GM12891 (cell line): ENCODE data around the gene NDUFB7.
A peak's percentile ranks its signal among the peaks of the same experiment; 100 is the strongest.
"Not testable (repeated sequence)": the region's sequence is repeated elsewhere in the genome, so short reads cannot be mapped to it uniquely, and the experiment has no call there.

Experiments used
- DNase-seq: peaks from one replicate; pipeline ENCODE4 v3.0.0; 2011; ENCODE audit warnings: low spot score; ENCODE audit not compliant: insufficient read length
- FAIRE-seq: peaks from 2 replicates; lab custom pipeline; 2011; peaks lifted over from hg19 to GRCh38; lab: Jason Lieb, UNC
- PAX5 ChIP-seq: IDR thresholded peaks from 2 replicates; pipeline ENCODE4 v1.6.1; 2011; ENCODE audit warnings: low read length, moderate library complexity, mild to moderate bottlenecking; ENCODE audit not compliant: insufficient read depth, severe bottlenecking
- POLR2A ChIP-seq: IDR thresholded peaks from 2 replicates; pipeline ENCODE4 v1.6.1; 2011; ENCODE audit warnings: low read depth, low read length, control low read depth
- POLR2AphosphoS5 ChIP-seq: IDR thresholded peaks from 2 replicates; pipeline ENCODE4 v1.6.1; 2011; ENCODE audit warnings: low read depth, low read length, control low read depth
- POU2F2 ChIP-seq: IDR thresholded peaks from 2 replicates; pipeline ENCODE4 v1.6.1; 2011; ENCODE audit warnings: low read depth, mild to moderate bottlenecking, control low read depth, low read length, moderate library complexity
- SPI1 ChIP-seq: IDR thresholded peaks from 2 replicates; pipeline ENCODE4 v1.6.1; 2011; ENCODE audit warnings: low read depth, low read length, control low read depth
- TAF1 ChIP-seq: IDR thresholded peaks from 2 replicates; pipeline ENCODE4 v1.6.1; 2011; ENCODE audit warnings: low read depth, low read length, control low read depth

The NDUFB7 gene

GRCh38 chr19:14603990-14604387, 32.1 kb upstream of the NDUFB7 start:
- TF ChIP-seq SPI1 (peak; percentile 92), PAX5 (peak; percentile 95), POLR2A (peak; percentile 63), POLR2AphosphoS5 (peak; percentile 70; the same call in 1 of the 2 replicates), TAF1 (no peak), POU2F2 (peak; percentile 67; the same call in 1 of the 2 replicates)
- FAIRE-seq (peak; percentile 38), DNase-seq (peak; percentile 53)

DNA sequence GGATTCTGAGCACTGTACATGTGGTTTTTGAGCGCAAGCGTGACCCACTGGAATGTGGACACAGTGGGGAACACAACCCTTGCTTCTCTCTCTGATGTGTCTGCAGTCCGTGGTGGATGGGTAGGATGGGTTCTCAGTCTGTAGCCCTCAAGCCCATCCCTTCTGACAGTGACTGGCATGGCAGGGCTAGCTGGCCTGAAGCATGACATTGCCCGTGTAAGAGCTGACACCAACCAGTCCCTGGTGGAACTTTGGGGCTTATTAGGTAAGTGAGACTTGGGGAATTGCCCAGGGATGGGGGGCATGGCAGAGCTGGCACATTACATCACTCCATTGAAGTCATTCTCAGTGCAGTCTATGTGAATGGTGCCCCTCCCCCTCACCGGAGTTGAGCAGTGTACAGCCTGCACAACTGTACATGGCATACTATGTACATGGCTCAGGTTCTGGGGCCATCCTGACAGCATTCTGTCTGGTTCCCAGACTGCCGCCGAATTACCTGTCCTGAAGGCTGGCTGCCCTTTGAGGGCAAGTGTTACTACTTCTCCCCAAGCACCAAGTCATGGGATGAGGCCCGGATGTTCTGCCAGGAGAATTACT, 27.8 kb upstream of the NDUFB7 start:
- DNase-seq (no peak), FAIRE-seq (no peak)
- TF ChIP-seq SPI1, result no peak
- peak; percentile 49 for TF ChIP-seq POLR2AphosphoS5

- TF ChIP-seq PAX5 (no peak), SPI1 (no peak), POLR2A (no peak), POLR2AphosphoS5 (no peak), POU2F2 (no peak), TAF1 (no peak)
- DNase-seq (no peak), FAIRE-seq (peak; percentile 88)
Measured at GRCh38 chr19:14595558-14595957, 23.7 kb upstream of the NDUFB7 start.

- DNase-seq, FAIRE-seq: not testable (repeated sequence)
Measured at GRCh38 chr19:14589433-14589832, 17.6 kb upstream of the NDUFB7 start.

DNA sequence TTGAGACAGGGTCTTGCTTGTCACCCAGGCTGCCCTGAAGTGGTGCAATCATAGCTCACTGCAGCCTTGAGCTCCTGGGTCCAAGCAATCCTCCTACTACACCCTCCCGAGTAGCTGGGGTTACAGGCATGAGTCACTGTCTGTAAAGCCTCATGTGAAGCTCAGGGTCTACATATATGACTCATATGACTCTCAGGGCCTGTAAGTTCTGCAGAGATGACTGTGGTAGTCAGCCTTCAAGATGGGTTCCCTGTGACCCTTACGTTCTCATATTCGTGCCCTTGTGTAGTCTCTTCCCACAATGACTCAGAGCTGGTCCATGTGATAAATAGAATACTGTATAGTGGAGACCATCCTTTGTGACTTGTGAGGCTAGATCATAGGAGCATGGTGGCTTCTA, 13.3 kb upstream of the NDUFB7 start:
- peak; percentile 98 for FAIRE-seq
- not testable (repeated sequence) for DNase-seq

GRCh38 chr19:14584372-14584771, 12.5 kb upstream of the NDUFB7 start:
- FAIRE-seq, DNase-seq: not testable (repeated sequence)
- TF ChIP-seq POLR2A (peak; percentile 72), POLR2AphosphoS5 (peak; percentile 68)

DNA sequence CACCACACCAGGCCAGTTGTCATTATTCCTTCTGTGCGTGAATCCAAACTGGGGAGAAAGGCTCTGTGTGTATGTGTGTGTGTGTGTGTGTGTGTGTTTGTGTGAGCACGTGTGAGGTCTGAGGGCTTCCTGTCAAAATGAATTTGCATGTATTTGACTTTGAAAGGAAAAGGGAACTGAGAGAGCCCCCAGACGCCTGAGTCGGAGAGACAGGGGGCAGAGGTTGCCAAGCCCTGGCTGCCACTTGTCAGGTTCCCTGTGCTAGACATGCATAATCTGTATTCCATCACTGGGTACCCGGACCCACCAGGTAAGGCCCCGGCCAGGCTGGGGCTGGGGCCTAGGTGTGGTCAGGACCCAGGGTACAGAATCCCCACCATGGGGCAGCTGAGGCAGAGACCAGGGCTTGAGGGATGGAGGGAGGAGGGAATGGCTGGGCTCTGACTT, 11.1 kb upstream of the NDUFB7 start, which contains the start of gene CLEC17A:
Gene CLEC17A (plus strand): TSS at position 191 of the 447 bp plus-strand sequence. CDS start 77 bp downstream, at position 268.
- peak; percentile 99 for TF ChIP-seq POLR2AphosphoS5
- no peak for TF ChIP-seq PAX5
- TF ChIP-seq TAF1, result peak; percentile 94
- peak; percentile 98 for TF ChIP-seq SPI1
- peak; percentile 99 for TF ChIP-seq POLR2A
- TF ChIP-seq POU2F2, result peak; percentile 99
- FAIRE-seq (peak; percentile 86), DNase-seq (no peak)

DNA sequence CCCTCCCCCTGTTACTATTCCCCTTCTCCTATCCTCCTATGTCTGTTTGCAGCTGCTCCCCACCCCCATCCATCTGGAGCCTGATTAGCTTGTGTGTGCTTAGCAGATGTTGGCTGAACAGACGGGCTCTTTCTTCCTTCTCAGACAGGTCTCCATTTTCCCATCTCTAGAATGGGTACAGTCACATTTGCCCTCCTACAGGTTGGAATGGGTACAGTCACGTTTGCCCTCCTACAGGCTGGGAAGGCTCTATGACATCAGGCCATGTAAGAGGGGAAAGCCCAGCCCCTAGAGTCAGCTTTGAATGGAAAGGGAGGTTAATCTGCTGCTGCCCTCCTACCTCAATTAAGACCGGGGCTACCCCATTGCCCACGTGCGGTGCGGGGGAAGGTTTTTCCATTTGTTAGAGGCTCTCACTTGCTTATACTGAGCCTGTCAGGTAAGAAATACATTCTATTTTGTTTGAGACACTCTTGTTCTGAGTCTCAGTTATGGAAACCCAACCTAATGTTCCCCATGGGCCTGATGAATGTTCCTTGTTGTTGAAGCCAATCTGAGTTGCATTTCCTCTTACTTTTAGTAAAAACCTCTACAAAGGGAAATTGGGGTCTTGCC, 8.9 kb upstream of the NDUFB7 start:
- FAIRE-seq (peak; percentile 75), DNase-seq (no peak)
- TF ChIP-seq PAX5 (no peak), SPI1 (peak; percentile 72), POLR2A (no peak), TAF1 (no peak), POLR2AphosphoS5 (no peak), POU2F2 (peak; percentile 51; the same call in 1 of the 2 replicates)

GRCh38 chr19:14577885-14578427, 6.1 kb upstream of the NDUFB7 start:
- FAIRE-seq (peak; percentile 61), DNase-seq (no peak)
- no peak for TF ChIP-seq POLR2AphosphoS5
- 0 out of 2 replicates have a peak, but pooled peaks have one; percentile 7 for TF ChIP-seq SPI1

GRCh38 chr19:14577264-14577663, 5.4 kb upstream of the NDUFB7 start:
- no peak for FAIRE-seq
- TF ChIP-seq POLR2A (no peak), PAX5 (no peak), POU2F2 (no peak), TAF1 (no peak), SPI1 (no peak), POLR2AphosphoS5 (no peak)
- DNase-seq, result no peak

DNA sequence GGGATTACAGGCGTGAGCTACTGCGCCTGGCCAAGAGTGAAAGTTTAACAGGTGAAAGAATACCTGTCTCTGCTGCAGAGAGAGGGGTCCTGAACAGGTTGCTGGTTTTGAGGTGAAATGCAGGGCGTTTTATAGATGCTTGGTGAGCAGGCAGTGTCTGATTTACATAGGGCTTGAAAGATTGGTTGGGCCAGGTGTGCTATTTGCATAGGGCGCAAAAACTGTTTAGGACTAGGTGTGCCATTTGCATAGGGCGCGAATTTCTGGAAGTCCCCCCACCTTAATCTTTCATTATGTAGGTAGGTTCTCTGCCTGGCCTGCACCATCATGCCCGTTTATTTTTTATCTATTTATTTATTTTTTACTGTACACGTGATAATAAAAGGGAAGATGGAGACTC, 4.5 kb upstream of the NDUFB7 start:
- FAIRE-seq (no peak), DNase-seq (no peak)
- peak; percentile 68; the same call in 1 of the 2 replicates for TF ChIP-seq POU2F2
- no peak for TF ChIP-seq POLR2A
- TF ChIP-seq TAF1, result no peak
- TF ChIP-seq SPI1, result no peak
- no peak for TF ChIP-seq PAX5
